Measurements from ENCODE around the gene ASRGL1.

DNA sequence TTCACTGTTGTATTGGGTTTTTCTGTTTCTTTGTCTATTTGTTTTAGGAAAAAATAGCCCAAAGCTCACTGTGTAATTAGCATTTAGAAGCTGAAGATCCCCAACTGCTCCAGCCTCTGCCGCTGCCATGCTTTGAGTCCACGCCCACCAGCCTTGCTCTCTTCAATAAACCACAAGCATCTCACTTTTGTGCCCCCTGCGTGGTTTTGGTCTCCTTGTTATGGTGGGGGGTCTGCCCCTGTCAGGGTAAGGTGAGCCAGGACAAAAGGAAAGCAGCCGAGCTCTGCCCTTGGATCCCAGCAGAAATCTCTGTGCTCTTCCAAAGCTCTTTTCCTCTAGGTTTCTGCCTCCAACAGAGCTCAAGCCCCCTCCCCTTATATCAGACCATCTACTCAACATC, 85.8 kb downstream of the ASRGL1 start:
- TF ChIP-seq, protein P1, sequence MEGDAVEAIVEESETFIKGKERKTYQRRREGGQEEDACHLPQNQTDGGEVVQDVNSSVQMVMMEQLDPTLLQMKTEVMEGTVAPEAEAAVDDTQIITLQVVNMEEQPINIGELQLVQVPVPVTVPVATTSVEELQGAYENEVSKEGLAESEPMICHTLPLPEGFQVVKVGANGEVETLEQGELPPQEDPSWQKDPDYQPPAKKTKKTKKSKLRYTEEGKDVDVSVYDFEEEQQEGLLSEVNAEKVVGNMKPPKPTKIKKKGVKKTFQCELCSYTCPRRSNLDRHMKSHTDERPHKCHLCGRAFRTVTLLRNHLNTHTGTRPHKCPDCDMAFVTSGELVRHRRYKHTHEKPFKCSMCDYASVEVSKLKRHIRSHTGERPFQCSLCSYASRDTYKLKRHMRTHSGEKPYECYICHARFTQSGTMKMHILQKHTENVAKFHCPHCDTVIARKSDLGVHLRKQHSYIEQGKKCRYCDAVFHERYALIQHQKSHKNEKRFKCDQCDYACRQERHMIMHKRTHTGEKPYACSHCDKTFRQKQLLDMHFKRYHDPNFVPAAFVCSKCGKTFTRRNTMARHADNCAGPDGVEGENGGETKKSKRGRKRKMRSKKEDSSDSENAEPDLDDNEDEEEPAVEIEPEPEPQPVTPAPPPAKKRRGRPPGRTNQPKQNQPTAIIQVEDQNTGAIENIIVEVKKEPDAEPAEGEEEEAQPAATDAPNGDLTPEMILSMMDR (conservative IDR thresholded peaks at IDR 0.05; ENCODE audit: low read length): no peak
- no peak for TF ChIP-seq EZH2phosphoT487 (IDR thresholded peaks at IDR 0.05; ENCODE audit: borderline replicate concordance)
